ENCODE data around the gene ASTN1. TPM values are rescaled to one million over a fixed set of nuclear protein-coding genes. Genes with fewer than 3 reads are reported as not detected.

ASTN1 gene
- total and polyA plus RNA-seq, 2 experiments from 2014 or later, result 1.1 TPM; not detected in 1

GRCh38 chr1:176976771-176977170 lies 187.7 kb downstream of the ASTN1 start:
- Histone ChIP-seq H3K27me3 (no peaks in the 10 kb centered on the region), H4K20me1 (ENCODE audit: insufficient read depth, poor library complexity, severe bottlenecking) (no peaks in the 10 kb centered on the region), H3K4me2 (no peak overlapping the region), H2AFZ (no peak overlapping the region), H3K27ac (no peak overlapping the region), H3K4me1 (ENCODE audit: insufficient read depth) (no peaks in the 10 kb centered on the region), H3K9me3 (ENCODE audit: low read depth) (no peaks in the 10 kb centered on the region), H3K4me3 (no peak overlapping the region), H3K9me2 (replicated peaks; ENCODE audit: insufficient read depth) (no peaks in the 10 kb centered on the region), H3K36me3 (replicated peaks; ENCODE audit: insufficient read depth, low read depth) (no peaks in the 10 kb centered on the region), H3K79me2 (no peaks in the 10 kb centered on the region)
- WGBS (ENCODE audit: low lambda C conversion rate, missing lambda C conversion rate), result 96% methylated on average over 7 of the region's 7 CpGs
- TF ChIP-seq CTCF (IDR thresholded peaks at IDR 0.05; ENCODE audit: poor library complexity), result no peak
- TF ChIP-seq EZH2phosphoT487 (IDR thresholded peaks at IDR 0.05; ENCODE audit: low read depth, severe bottlenecking, unreplicated experiment), result no peak
- TF ChIP-seq EZH2 (IDR thresholded peaks at IDR 0.05; ENCODE audit: borderline replicate concordance), result no peak
- no peak for DNase-seq (ENCODE audit: low spot score)

GRCh38 chr1:176976225-176976624 lies 188.3 kb downstream of the ASTN1 start:
- Histone ChIP-seq H2AFZ (no peak overlapping the region), H4K20me1 (ENCODE audit: insufficient read depth, poor library complexity, severe bottlenecking) (no peaks in the 10 kb centered on the region), H3K27ac (no peak overlapping the region), H3K4me2 (no peak overlapping the region), H3K27me3 (no peaks in the 10 kb centered on the region), H3K36me3 (replicated peaks; ENCODE audit: insufficient read depth, low read depth) (no peaks in the 10 kb centered on the region), H3K9me3 (ENCODE audit: low read depth) (no peaks in the 10 kb centered on the region), H3K9me2 (replicated peaks; ENCODE audit: insufficient read depth) (no peaks in the 10 kb centered on the region), H3K79me2 (no peaks in the 10 kb centered on the region), H3K4me1 (ENCODE audit: insufficient read depth) (no peaks in the 10 kb centered on the region), H3K4me3 (no peak overlapping the region)
- DNase-seq (ENCODE audit: low spot score), result no peak
- WGBS (ENCODE audit: low lambda C conversion rate, missing lambda C conversion rate), result 59% methylated on average over 4 of the region's 4 CpGs
- TF ChIP-seq CTCF (IDR thresholded peaks at IDR 0.05; ENCODE audit: poor library complexity) (no peak), EZH2phosphoT487 (IDR thresholded peaks at IDR 0.05; ENCODE audit: low read depth, severe bottlenecking, unreplicated experiment) (no peak), EZH2 (IDR thresholded peaks at IDR 0.05; ENCODE audit: borderline replicate concordance) (no peak)

- Histone ChIP-seq H3K27me3 (no peaks in the 10 kb centered on the region), H3K9me3 (ENCODE audit: low read depth) (no peaks in the 10 kb centered on the region), H4K20me1 (ENCODE audit: insufficient read depth, poor library complexity, severe bottlenecking) (no peaks in the 10 kb centered on the region), H3K9me2 (replicated peaks; ENCODE audit: insufficient read depth) (no peaks in the 10 kb centered on the region), H3K27ac (no peak overlapping the region), H3K4me2 (no peak overlapping the region), H3K4me3 (no peak overlapping the region), H3K4me1 (ENCODE audit: insufficient read depth) (no peaks in the 10 kb centered on the region), H2AFZ (no peak overlapping the region), H3K36me3 (replicated peaks; ENCODE audit: insufficient read depth, low read depth) (no peaks in the 10 kb centered on the region), H3K79me2 (no peaks in the 10 kb centered on the region)
- TF ChIP-seq EZH2phosphoT487 (IDR thresholded peaks at IDR 0.05; ENCODE audit: low read depth, severe bottlenecking, unreplicated experiment), result no peak
- no peak for TF ChIP-seq EZH2 (IDR thresholded peaks at IDR 0.05; ENCODE audit: borderline replicate concordance)
- no peak for TF ChIP-seq CTCF (IDR thresholded peaks at IDR 0.05; ENCODE audit: poor library complexity)
- 79% methylated on average over 2 of the region's 2 CpGs for WGBS (ENCODE audit: low lambda C conversion rate, missing lambda C conversion rate)
- DNase-seq (ENCODE audit: low spot score), result no peak
These were observed 199.8 kb downstream of the ASTN1 start for GRCh38 chr1:176964687-176965086.

GRCh38 chr1:176963181-176963580 lies 201.3 kb downstream of the ASTN1 start:
- TF ChIP-seq EZH2phosphoT487 (IDR thresholded peaks at IDR 0.05; ENCODE audit: low read depth, severe bottlenecking, unreplicated experiment), result no peak
- no peak overlapping the region for H3K4me3 ChIP-seq
- no peaks in the 10 kb centered on the region for H4K20me1 ChIP-seq (ENCODE audit: insufficient read depth, poor library complexity, severe bottlenecking)
- no peaks in the 10 kb centered on the region for H3K36me3 ChIP-seq (replicated peaks; ENCODE audit: insufficient read depth, low read depth)
- H3K27me3 ChIP-seq, result no peaks in the 10 kb centered on the region
- no peaks in the 10 kb centered on the region for H3K4me1 ChIP-seq (ENCODE audit: insufficient read depth)
- H3K9me2 ChIP-seq (replicated peaks; ENCODE audit: insufficient read depth), result no peaks in the 10 kb centered on the region
- no peak overlapping the region for H3K4me2 ChIP-seq
- H3K27ac ChIP-seq, result no peak overlapping the region
- no peaks in the 10 kb centered on the region for H3K9me3 ChIP-seq (ENCODE audit: low read depth)
- H2AFZ ChIP-seq, result no peak overlapping the region
- DNase-seq (ENCODE audit: low spot score), result no peak
- WGBS (ENCODE audit: low lambda C conversion rate, missing lambda C conversion rate), result 86% methylated on average over 2 of the region's 2 CpGs
- no peaks in the 10 kb centered on the region for H3K79me2 ChIP-seq
